ENCODE data around the gene CRISP2. TPM values are rescaled to one million over a fixed set of nuclear protein-coding genes. Genes with fewer than 3 reads are reported as not detected.

The CRISP2 gene
- total RNA-seq, 1 experiment from 2014 or later, result not detected

DNA sequence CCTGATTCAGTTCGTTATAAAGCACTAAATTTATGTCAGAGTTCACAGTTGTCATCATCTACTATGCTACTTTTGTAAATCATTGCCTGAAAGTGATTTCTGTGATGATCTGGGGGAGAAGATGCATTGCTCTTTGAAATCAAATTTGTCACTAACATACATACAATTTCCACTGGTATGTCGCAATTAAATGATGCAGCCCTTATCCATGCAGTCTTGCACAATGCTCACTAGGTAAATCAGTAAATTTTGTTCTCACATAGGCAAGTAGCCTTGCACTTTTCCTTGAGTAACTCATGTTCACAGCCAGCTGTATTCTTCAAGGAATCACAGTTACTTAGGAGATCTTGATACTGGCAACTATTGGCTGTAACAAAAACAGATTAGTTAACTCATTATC lies 20.8 kb downstream of the CRISP2 start:
- Mint-ChIP-seq H3K9me3 (ENCODE audit: unreplicated experiment) (peaks cover 7% of the 10 kb centered on the region), H3K4me3 (ENCODE audit: unreplicated experiment) (no peak overlapping the region), H3K36me3 (ENCODE audit: insufficient read depth, unreplicated experiment) (no peaks in the 10 kb centered on the region), H3K4me1 (ENCODE audit: low read depth, unreplicated experiment) (no peaks in the 10 kb centered on the region), H3K27ac (ENCODE audit: unreplicated experiment) (no peak overlapping the region), H3K27me3 (ENCODE audit: insufficient read depth, unreplicated experiment) (no peaks in the 10 kb centered on the region)
- peaks cover 8% of the 10 kb centered on the region for H3K9me3 ChIP-seq
- no peaks in the 10 kb centered on the region for H3K4me1 ChIP-seq
- H3K4me3 ChIP-seq (ENCODE audit: low read depth, low read length), result no peak overlapping the region
- intact Hi-C loops (cut with micrococcal nuclease; ENCODE audit: unreplicated experiment), result no loop called here
- DNase-seq, result no peak
- no peaks in the 10 kb centered on the region for H3K27me3 ChIP-seq (replicated peaks; ENCODE audit: control insufficient read depth, insufficient read depth, low read length)
- TF ChIP-seq, protein P1, sequence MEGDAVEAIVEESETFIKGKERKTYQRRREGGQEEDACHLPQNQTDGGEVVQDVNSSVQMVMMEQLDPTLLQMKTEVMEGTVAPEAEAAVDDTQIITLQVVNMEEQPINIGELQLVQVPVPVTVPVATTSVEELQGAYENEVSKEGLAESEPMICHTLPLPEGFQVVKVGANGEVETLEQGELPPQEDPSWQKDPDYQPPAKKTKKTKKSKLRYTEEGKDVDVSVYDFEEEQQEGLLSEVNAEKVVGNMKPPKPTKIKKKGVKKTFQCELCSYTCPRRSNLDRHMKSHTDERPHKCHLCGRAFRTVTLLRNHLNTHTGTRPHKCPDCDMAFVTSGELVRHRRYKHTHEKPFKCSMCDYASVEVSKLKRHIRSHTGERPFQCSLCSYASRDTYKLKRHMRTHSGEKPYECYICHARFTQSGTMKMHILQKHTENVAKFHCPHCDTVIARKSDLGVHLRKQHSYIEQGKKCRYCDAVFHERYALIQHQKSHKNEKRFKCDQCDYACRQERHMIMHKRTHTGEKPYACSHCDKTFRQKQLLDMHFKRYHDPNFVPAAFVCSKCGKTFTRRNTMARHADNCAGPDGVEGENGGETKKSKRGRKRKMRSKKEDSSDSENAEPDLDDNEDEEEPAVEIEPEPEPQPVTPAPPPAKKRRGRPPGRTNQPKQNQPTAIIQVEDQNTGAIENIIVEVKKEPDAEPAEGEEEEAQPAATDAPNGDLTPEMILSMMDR (IDR thresholded peaks at IDR 0.05; ENCODE audit: insufficient read depth in 1 of 2, low read depth in 1 of 2, low read length in 1 of 2, severe bottlenecking in 1 of 2, unreplicated experiment in 1 of 2), result no peak
- no TSS peak for BruUV-seq (replicated peaks)
- ChIA-PET POLR2A (no interaction called here), CTCF (no interaction called here)
- no peaks in the 10 kb centered on the region for H3K36me3 ChIP-seq (ENCODE audit: control insufficient read depth, insufficient read depth, low read length)

DNA sequence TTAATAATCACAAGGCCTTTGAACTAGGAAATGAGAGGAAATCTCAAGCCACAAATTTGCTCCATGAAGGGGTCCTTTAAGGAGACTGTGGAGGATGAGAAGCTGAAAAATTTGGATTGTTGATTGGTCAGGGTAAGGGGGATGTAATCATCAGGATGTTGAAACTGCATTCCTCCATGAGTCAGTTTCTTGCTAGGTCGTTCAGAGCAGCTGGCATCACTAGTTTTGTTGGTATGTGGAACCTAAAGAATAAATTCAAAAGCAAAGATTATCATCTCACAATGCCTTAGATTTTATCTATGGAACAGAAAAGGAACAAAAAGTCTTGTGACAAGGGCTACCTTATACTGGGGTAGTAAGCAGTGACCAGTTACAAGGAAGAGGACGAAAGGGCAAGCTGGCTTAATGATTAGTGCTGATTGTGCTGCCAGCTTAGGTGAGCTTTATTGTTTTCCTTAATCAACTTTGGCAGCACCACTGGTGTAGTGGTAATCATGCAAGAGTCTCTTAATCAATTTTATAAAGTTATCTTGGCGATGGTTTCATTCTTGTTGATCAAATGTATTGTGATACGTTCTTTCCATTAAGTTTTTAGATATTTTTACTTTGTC lies 36.6 kb downstream of the CRISP2 start:
- H3K27me3 Mint-ChIP-seq (ENCODE audit: insufficient read depth, unreplicated experiment), result no peaks in the 10 kb centered on the region
- H3K36me3 Mint-ChIP-seq (ENCODE audit: insufficient read depth, unreplicated experiment), result no peaks in the 10 kb centered on the region
- intact Hi-C loops (cut with micrococcal nuclease; ENCODE audit: unreplicated experiment), result no loop called here
- H3K4me3 ChIP-seq (ENCODE audit: low read depth, low read length), result no peak overlapping the region
- H3K4me1 Mint-ChIP-seq (ENCODE audit: low read depth, unreplicated experiment), result no peaks in the 10 kb centered on the region
- no peak overlapping the region for H3K4me3 Mint-ChIP-seq (ENCODE audit: unreplicated experiment)
- no peaks in the 10 kb centered on the region for H3K4me1 ChIP-seq
- no peaks in the 10 kb centered on the region for H3K36me3 ChIP-seq (ENCODE audit: control insufficient read depth, insufficient read depth, low read length)
- ChIA-PET CTCF (no interaction called here), POLR2A (no interaction called here)
- no peaks in the 10 kb centered on the region for H3K27me3 ChIP-seq (replicated peaks; ENCODE audit: control insufficient read depth, insufficient read depth, low read length)
- no peak overlapping the region for H3K27ac Mint-ChIP-seq (ENCODE audit: unreplicated experiment)
- no peak for DNase-seq
- TF ChIP-seq, protein P1 (IDR thresholded peaks at IDR 0.05; ENCODE audit: insufficient read depth in 1 of 2, low read depth in 1 of 2, low read length in 1 of 2, severe bottlenecking in 1 of 2, unreplicated experiment in 1 of 2), result no peak
- no peaks in the 10 kb centered on the region for H3K9me3 ChIP-seq
- H3K9me3 Mint-ChIP-seq (ENCODE audit: unreplicated experiment), result no peaks in the 10 kb centered on the region
- no TSS peak for BruUV-seq (replicated peaks)

DNA sequence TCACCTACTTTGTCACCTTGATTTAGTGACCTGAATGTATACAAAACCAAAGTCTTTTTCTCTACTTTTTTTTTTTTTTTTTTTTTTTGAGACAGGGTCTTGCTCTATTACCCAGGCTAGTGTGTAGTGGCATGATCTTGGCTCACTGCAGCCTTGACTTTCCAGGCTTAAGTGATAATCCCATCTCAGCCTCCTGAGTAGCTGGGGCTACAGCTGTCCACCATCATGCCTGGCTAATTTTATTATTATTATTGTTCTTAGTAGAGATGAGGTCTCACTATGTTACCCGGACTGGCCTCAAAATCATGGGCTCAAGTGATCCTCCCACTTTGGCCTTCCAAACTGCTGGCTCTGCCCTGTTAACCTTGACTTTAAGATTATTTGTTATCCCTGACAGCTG lies 37.5 kb downstream of the CRISP2 start:
- Mint-ChIP-seq H3K4me1 (ENCODE audit: low read depth, unreplicated experiment) (no peaks in the 10 kb centered on the region), H3K9me3 (ENCODE audit: unreplicated experiment) (no peaks in the 10 kb centered on the region), H3K36me3 (ENCODE audit: insufficient read depth, unreplicated experiment) (no peaks in the 10 kb centered on the region), H3K4me3 (ENCODE audit: unreplicated experiment) (no peak overlapping the region), H3K27ac (ENCODE audit: unreplicated experiment) (no peak overlapping the region), H3K27me3 (ENCODE audit: insufficient read depth, unreplicated experiment) (no peaks in the 10 kb centered on the region)
- intact Hi-C loops (cut with micrococcal nuclease; ENCODE audit: unreplicated experiment), result no loop called here
- H3K36me3 ChIP-seq (ENCODE audit: control insufficient read depth, insufficient read depth, low read length), result no peaks in the 10 kb centered on the region
- ChIA-PET POLR2A (no interaction called here), CTCF (no interaction called here)
- no peaks in the 10 kb centered on the region for H3K27me3 ChIP-seq (replicated peaks; ENCODE audit: control insufficient read depth, insufficient read depth, low read length)
- TF ChIP-seq, protein P1 (IDR thresholded peaks at IDR 0.05; ENCODE audit: insufficient read depth in 1 of 2, low read depth in 1 of 2, low read length in 1 of 2, severe bottlenecking in 1 of 2, unreplicated experiment in 1 of 2), result no peak
- H3K9me3 ChIP-seq, result no peaks in the 10 kb centered on the region
- no peaks in the 10 kb centered on the region for H3K4me1 ChIP-seq
- no peak for DNase-seq
- no peak overlapping the region for H3K4me3 ChIP-seq (ENCODE audit: low read depth, low read length)
- BruUV-seq (replicated peaks), result no TSS peak
